GM12878 (cell line): ENCODE results near the gene PCCA. TPM values are rescaled to one million over a fixed set of nuclear protein-coding genes. Genes with fewer than 3 reads are reported as not detected.

ENCODE experiments used
- ATAC-seq: fragments of 200-7000 bp; cut with Tn5 transposase; 3 replicates; pipeline ENCODE4 v1.9.1; 2020; ENCODE audit warnings: mild to moderate bottlenecking, moderate library complexity
- BruUV-seq: library from RNA; stranded (reverse); fragments of 400-500 nt; replicated peaks from 2 replicates; lab custom pipeline; 2021; lab: Mats Ljungman, UMichigan
- CTCF ChIA-PET: fragments of 300-600 bp; sonication (Branson Sonifier 250); formaldehyde crosslinking; extraction: SDS; loops from one replicate; lab custom pipeline; 2021; ENCODE audit warnings: inconsistent platforms; lab: Yijun Ruan, JAX
- POLR2A ChIA-PET: fragments of 350-600 bp; formaldehyde crosslinking; extraction: SDS; loops from one replicate; lab custom pipeline; 2021; ENCODE audit warnings: inconsistent platforms; lab: Charles Lee
- RAD21 ChIA-PET: fragments of 300-600 bp; sonication (Branson Sonifier 250); formaldehyde crosslinking; loops from one replicate; lab custom pipeline; 2023; ENCODE audit warnings: antibody characterized with exemption; ENCODE audit not compliant: unreplicated experiment; lab: Charles Lee
- SMC1A ChIA-PET: fragments of 300-600 bp; sonication (Branson Sonifier 250); formaldehyde crosslinking; loops from one replicate; lab custom pipeline; 2023; ENCODE audit not compliant: unreplicated experiment, uncharacterized antibody; lab: Charles Lee
- DNase-seq: peaks from one replicate; pipeline ENCODE4 v3.0.0-alpha.2; 2011; ENCODE audit warnings: low read depth, low spot score
- FAIRE-seq: peaks from 3 replicates; lab custom pipeline; 2011; peaks lifted over from hg19 to GRCh38; lab: Jason Lieb, UNC
- H2AFZ ChIP-seq: 2 replicates; pipeline ENCODE4 v1.6.0; 2011; ENCODE audit warnings: low read depth, low read length, control low read depth; ENCODE audit not compliant: control insufficient read depth
- H3K27ac ChIP-seq: 2 replicates; pipeline ENCODE4 v1.5.1; 2011; ENCODE audit warnings: control low read depth; ENCODE audit not compliant: control insufficient read depth, insufficient read depth
- H3K27me3 ChIP-seq, 2 experiments: replicated peaks in 1 of 2; 2 replicates each; pipeline versions ENCODE4 v1.6.0 to v1.6.1; 2011; ENCODE audit warnings: low read length in 1 of 2; ENCODE audit not compliant: control insufficient read depth in 2 of 2, insufficient read depth in 2 of 2
- H3K36me3 ChIP-seq, 2 experiments: 2 replicates each; pipeline ENCODE4 v1.5.1; 2011; ENCODE audit warnings: low read length in 1 of 2; ENCODE audit not compliant: control insufficient read depth in 2 of 2, insufficient read depth in 2 of 2
- H3K4me1 ChIP-seq: 2 replicates; pipeline ENCODE4 v1.6.1; 2011; ENCODE audit warnings: mild to moderate bottlenecking, low read length, moderate library complexity, mixed read lengths; ENCODE audit not compliant: control insufficient read depth, insufficient read depth
- H3K4me2 ChIP-seq: 2 replicates; pipeline ENCODE4 v1.6.0; 2011; ENCODE audit warnings: control low read depth; ENCODE audit not compliant: control insufficient read depth, insufficient read depth
- H3K4me3 ChIP-seq: fragments of 200-600 bp; sonication (generic); 2 replicates; pipeline ENCODE4 v1.5.1; 2016
- H3K79me2 ChIP-seq: 2 replicates; pipeline ENCODE4 v1.6.0; 2011; ENCODE audit warnings: low read length; ENCODE audit not compliant: control insufficient read depth, insufficient read depth
- H3K9ac ChIP-seq: 2 replicates; pipeline ENCODE4 v1.8.0; 2011; ENCODE audit warnings: low read length, control low read depth, mixed read lengths; ENCODE audit not compliant: control insufficient read depth, insufficient read depth
- H3K9me3 ChIP-seq: replicated peaks from 3 replicates; pipeline ENCODE4 v1.5.1; 2011; ENCODE audit warnings: mild to moderate bottlenecking, low read length; ENCODE audit not compliant: control insufficient read depth, insufficient read depth
- H4K20me1 ChIP-seq: 2 replicates; pipeline ENCODE4 v1.6.0; 2011; ENCODE audit not compliant: control insufficient read depth, insufficient read depth
- ASH2L ChIP-seq: fragments of 300-600, 200-600 bp; sonication (generic); IDR thresholded peaks from 2 replicates; pipeline ENCODE4 v1.6.1; 2017; ENCODE audit warnings: low read depth, mild to moderate bottlenecking, borderline replicate concordance
- BHLHE40 ChIP-seq, 2 experiments: fragments of 450-650 bp in 1 of 2; IDR thresholded peaks; 2 replicates each; pipeline ENCODE4 v1.6.1; 2011 to 2017; ENCODE audit warnings: low read depth in 2 of 2, borderline replicate concordance in 1 of 2, improper control_type of control experiment in 1 of 2, low read length in 1 of 2, mild to moderate bottlenecking in 1 of 2
- CBFB ChIP-seq: IDR thresholded peaks from 2 replicates; pipeline ENCODE4 v1.6.1; 2016; ENCODE audit warnings: antibody characterized with exemption, low read depth
- EED ChIP-seq: sonication (generic); IDR thresholded peaks from 2 replicates; pipeline ENCODE4 v1.6.1; 2016; ENCODE audit warnings: antibody characterized with exemption, low read depth
- ETV6 ChIP-seq, 2 experiments: fragments of 450-650 bp in 1 of 2; IDR thresholded peaks in 1 of 2; conservative IDR thresholded peaks in 1 of 2; 2 replicates each; pipeline ENCODE4 v1.6.1; 2014; ENCODE audit warnings: antibody characterized with exemption in 1 of 2, borderline replicate concordance in 1 of 2, low read depth in 1 of 2, mild to moderate bottlenecking in 1 of 2, moderate library complexity in 1 of 2
- EZH2 ChIP-seq: IDR thresholded peaks from 2 replicates; pipeline ENCODE4 v1.6.1; 2012; ENCODE audit warnings: low read depth, mild to moderate bottlenecking, control low read depth, inconsistent platforms, low read length, borderline replicate concordance; ENCODE audit not compliant: control insufficient read depth
- HDAC2 ChIP-seq: fragments of 200-600 bp; sonication (generic); IDR thresholded peaks from 2 replicates; pipeline ENCODE4 v1.6.1; 2017
- LARP7 ChIP-seq: fragments of 450-650 bp; IDR thresholded peaks from 2 replicates; pipeline ENCODE4 v1.6.1; 2017; ENCODE audit warnings: mild to moderate bottlenecking
- MTA2 ChIP-seq: fragments of 450-650 bp; IDR thresholded peaks from 2 replicates; pipeline ENCODE4 v1.6.1; 2016; ENCODE audit warnings: low read depth, mild to moderate bottlenecking, moderate library complexity
- MXI1 ChIP-seq: fragments of 150-350 bp; IDR thresholded peaks from 2 replicates; pipeline ENCODE4 v1.6.1; 2011; ENCODE audit warnings: low read depth, mild to moderate bottlenecking, inconsistent platforms, low read length, improper control_type of control experiment
- SREBF1 ChIP-seq: IDR thresholded peaks from 2 replicates; pipeline ENCODE4 v1.6.1; 2012; ENCODE audit warnings: mild to moderate bottlenecking, low read length
- YBX1 ChIP-seq: fragments of 450-650 bp; IDR thresholded peaks from 2 replicates; pipeline ENCODE4 v1.6.1; 2016; ENCODE audit warnings: antibody characterized with exemption
- ZNF24 ChIP-seq: fragments of 450-650 bp; IDR thresholded peaks from 2 replicates; pipeline ENCODE4 v1.6.1; 2017; ENCODE audit warnings: antibody characterized with exemption, mild to moderate bottlenecking
- WGBS: methylation state at CpG from one replicate; pipeline ENCODE4 v1.1.6; 2016; ENCODE audit warnings: low lambda C conversion rate; ENCODE audit not compliant: insufficient replicate concordance, insufficient coverage; ENCODE audit errors: missing lambda C conversion rate; 5-methylcytosine and 5-hydroxymethylcytosine counted together
- in situ Hi-C: fragments of 300-500 bp; cut with MboI; formaldehyde crosslinking; loops from 9 replicates; pipeline ENCODE4 v1.14.3; 2018; ENCODE audit warnings: mixed read lengths
- intact Hi-C: fragments of 100-400 bp; cut with micrococcal nuclease; formaldehyde crosslinking; loops from one replicate; pipeline ENCODE4 v1.14.2; 2022; ENCODE audit not compliant: unreplicated experiment
- polyA plus RNA-seq, 11 experiments: library from polyadenylated mRNA; depleted of rRNA in 4 of 11; unstranded in 6 of 11; stranded (reverse) in 5 of 11; fragments of >200 nt; fragmentation: Nextera tagmentation in 4 of 11; fragmentation: Illumina TruSeq in 1 of 11; extraction: Ambion mirVana in 4 of 11; extraction: Trizol in 1 of 11; gene quantifications; 1 replicate in 1 of 11; 2 replicates in 10 of 11; pipeline versions ENCODE4 v1.2.1 to v1.2.3, GENCODE V29; 2011 to 2016; ENCODE audit warnings: inconsistent platforms in 2 of 11, missing spikeins in 2 of 11, low read depth in 1 of 11
- total RNA-seq, 4 experiments: library from RNA; depleted of rRNA in 3 of 4; stranded (reverse); fragments of >200 nt in 3 of 4; fragmentation: Illumina TruSeq in 1 of 4; extraction: Trizol in 1 of 4; gene quantifications; 2 replicates each; pipeline versions ENCODE4 v1.2.1 to v1.2.3, GENCODE V29; 2013 to 2021
- TF ChIP-seq, protein P1 (sequence below): IDR thresholded peaks from 2 replicates; pipeline ENCODE4 v1.6.1; 2012; ENCODE audit warnings: low read depth, low read length, improper control_type of control experiment
- TF ChIP-seq, protein P2 (sequence below): fragments of 450-650 bp; IDR thresholded peaks from 2 replicates; pipeline ENCODE4 v1.6.1; 2017; ENCODE audit warnings: mild to moderate bottlenecking
- TF ChIP-seq, protein P3 (sequence below): fragments of 450-650 bp; IDR thresholded peaks from 2 replicates; pipeline ENCODE4 v1.6.1; 2016; ENCODE audit warnings: mild to moderate bottlenecking, moderate library complexity, borderline replicate concordance
- TF ChIP-seq, protein P4 (sequence below): fragments of 450-650 bp; IDR thresholded peaks from 2 replicates; pipeline ENCODE4 v1.6.1; 2016; ENCODE audit warnings: mild to moderate bottlenecking

PCCA gene
- total and polyA plus RNA-seq, 10 of the 15 experiments (the other 5 are each of a cell fraction or from before 2014, with no cell fraction given), result 5.9 to 18.2 (median 12.4) TPM

DNA sequence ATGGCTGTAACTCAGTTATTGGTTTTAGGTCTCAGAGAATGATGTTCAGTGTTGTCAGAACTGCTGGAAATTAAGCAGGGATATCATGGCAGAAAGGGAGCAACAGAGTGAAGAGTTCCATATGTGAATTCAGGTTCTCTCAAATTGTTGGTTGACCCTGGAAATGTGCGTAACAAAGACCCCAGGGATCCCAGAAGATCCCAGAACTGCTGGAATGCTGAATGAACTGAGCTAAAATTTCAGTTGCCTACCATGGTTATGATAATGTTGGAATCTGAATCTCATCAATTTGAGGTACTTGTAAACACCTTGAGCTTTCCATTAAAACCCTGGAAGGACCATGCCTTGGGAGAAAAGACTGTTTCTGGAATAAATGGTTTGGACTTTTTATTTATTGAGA lies 268.9 kb downstream of the PCCA start:
- no peaks in the 10 kb centered on the region for H3K36me3 ChIP-seq
- no peak for FAIRE-seq
- in situ Hi-C loops, result no loop called here
- H3K27ac ChIP-seq, result no peak overlapping the region
- no TSS peak for BruUV-seq
- no peaks in the 10 kb centered on the region for H3K4me1 ChIP-seq
- ChIA-PET RAD21 (no interaction called here), POLR2A (no interaction called here), CTCF (interaction anchor here (2.1 kb wide), 1 partner anchor 11 kb away, joined by 8 read pairs; no protein-coding TSS in a partner anchor), SMC1A (interaction anchor here (1.2 to 1.4 kb wide), 2 partner anchors 10 to 404 kb away, joined by 3 to 4 read pairs; no protein-coding TSS in a partner anchor)
- H4K20me1 ChIP-seq, result no peaks in the 10 kb centered on the region
- no peak for ATAC-seq
- H2AFZ ChIP-seq, result no peak overlapping the region
- no peak overlapping the region for H3K4me2 ChIP-seq
- no peaks in the 10 kb centered on the region for H3K9me3 ChIP-seq
- no peak overlapping the region for H3K4me3 ChIP-seq
- no peak for DNase-seq
- 100% methylated on average over 1 of the region's 1 CpG for WGBS
- intact Hi-C loops, result no loop called here
- no peaks in the 10 kb centered on the region for H3K79me2 ChIP-seq
- no peak overlapping the region for H3K9ac ChIP-seq
- H3K27me3 ChIP-seq, result no peaks in the 10 kb centered on the region
- no peak for TF ChIP-seq ETV6 (conservative IDR thresholded peaks at IDR 0.05 in 1 of 2, IDR thresholded peaks at IDR 0.05 in 1 of 2; ENCODE audit: borderline replicate concordance in 1 of 2, low read depth in 1 of 2)
- TF ChIP-seq EED, result no peak
- TF ChIP-seq, protein P1, sequence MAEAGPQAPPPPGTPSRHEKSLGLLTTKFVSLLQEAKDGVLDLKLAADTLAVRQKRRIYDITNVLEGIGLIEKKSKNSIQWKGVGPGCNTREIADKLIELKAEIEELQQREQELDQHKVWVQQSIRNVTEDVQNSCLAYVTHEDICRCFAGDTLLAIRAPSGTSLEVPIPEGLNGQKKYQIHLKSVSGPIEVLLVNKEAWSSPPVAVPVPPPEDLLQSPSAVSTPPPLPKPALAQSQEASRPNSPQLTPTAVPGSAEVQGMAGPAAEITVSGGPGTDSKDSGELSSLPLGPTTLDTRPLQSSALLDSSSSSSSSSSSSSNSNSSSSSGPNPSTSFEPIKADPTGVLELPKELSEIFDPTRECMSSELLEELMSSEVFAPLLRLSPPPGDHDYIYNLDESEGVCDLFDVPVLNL, result no peak
- no peak for TF ChIP-seq HDAC2
- TF ChIP-seq MTA2, result no peak
- no peak for TF ChIP-seq LARP7
- TF ChIP-seq EZH2, result no peak
- no peak for TF ChIP-seq BHLHE40 (IDR thresholded peaks at IDR 0.05; ENCODE audit: borderline replicate concordance in 1 of 2, low read depth in 2 of 2, low read length in 1 of 2)
- TF ChIP-seq, protein P2, sequence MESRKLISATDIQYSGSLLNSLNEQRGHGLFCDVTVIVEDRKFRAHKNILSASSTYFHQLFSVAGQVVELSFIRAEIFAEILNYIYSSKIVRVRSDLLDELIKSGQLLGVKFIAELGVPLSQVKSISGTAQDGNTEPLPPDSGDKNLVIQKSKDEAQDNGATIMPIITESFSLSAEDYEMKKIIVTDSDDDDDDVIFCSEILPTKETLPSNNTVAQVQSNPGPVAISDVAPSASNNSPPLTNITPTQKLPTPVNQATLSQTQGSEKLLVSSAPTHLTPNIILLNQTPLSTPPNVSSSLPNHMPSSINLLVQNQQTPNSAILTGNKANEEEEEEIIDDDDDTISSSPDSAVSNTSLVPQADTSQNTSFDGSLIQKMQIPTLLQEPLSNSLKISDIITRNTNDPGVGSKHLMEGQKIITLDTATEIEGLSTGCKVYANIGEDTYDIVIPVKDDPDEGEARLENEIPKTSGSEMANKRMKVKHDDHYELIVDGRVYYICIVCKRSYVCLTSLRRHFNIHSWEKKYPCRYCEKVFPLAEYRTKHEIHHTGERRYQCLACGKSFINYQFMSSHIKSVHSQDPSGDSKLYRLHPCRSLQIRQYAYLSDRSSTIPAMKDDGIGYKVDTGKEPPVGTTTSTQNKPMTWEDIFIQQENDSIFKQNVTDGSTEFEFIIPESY, result no peak
- TF ChIP-seq MXI1, result no peak
- TF ChIP-seq SREBF1, result no peak
- TF ChIP-seq, protein P3, sequence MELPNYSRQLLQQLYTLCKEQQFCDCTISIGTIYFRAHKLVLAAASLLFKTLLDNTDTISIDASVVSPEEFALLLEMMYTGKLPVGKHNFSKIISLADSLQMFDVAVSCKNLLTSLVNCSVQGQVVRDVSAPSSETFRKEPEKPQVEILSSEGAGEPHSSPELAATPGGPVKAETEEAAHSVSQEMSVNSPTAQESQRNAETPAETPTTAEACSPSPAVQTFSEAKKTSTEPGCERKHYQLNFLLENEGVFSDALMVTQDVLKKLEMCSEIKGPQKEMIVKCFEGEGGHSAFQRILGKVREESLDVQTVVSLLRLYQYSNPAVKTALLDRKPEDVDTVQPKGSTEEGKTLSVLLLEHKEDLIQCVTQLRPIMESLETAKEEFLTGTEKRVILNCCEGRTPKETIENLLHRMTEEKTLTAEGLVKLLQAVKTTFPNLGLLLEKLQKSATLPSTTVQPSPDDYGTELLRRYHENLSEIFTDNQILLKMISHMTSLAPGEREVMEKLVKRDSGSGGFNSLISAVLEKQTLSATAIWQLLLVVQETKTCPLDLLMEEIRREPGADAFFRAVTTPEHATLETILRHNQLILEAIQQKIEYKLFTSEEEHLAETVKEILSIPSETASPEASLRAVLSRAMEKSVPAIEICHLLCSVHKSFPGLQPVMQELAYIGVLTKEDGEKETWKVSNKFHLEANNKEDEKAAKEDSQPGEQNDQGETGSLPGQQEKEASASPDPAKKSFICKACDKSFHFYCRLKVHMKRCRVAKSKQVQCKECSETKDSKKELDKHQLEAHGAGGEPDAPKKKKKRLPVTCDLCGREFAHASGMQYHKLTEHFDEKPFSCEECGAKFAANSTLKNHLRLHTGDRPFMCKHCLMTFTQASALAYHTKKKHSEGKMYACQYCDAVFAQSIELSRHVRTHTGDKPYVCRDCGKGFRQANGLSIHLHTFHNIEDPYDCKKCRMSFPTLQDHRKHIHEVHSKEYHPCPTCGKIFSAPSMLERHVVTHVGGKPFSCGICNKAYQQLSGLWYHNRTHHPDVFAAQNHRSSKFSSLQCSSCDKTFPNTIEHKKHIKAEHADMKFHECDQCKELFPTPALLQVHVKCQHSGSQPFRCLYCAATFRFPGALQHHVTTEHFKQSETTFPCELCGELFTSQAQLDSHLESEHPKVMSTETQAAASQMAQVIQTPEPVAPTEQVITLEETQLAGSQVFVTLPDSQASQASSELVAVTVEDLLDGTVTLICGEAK, result no peak
- TF ChIP-seq, protein P4, sequence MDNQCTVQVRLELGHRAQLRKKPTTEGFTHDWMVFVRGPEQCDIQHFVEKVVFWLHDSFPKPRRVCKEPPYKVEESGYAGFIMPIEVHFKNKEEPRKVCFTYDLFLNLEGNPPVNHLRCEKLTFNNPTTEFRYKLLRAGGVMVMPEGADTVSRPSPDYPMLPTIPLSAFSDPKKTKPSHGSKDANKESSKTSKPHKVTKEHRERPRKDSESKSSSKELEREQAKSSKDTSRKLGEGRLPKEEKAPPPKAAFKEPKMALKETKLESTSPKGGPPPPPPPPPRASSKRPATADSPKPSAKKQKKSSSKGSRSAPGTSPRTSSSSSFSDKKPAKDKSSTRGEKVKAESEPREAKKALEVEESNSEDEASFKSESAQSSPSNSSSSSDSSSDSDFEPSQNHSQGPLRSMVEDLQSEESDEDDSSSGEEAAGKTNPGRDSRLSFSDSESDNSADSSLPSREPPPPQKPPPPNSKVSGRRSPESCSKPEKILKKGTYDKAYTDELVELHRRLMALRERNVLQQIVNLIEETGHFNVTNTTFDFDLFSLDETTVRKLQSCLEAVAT, result no peak
- TF ChIP-seq ASH2L, result no peak
- no peak for TF ChIP-seq ZNF24
- TF ChIP-seq YBX1, result no peak
- TF ChIP-seq CBFB, result no peak
